DMS153 (cell line): ENCODE data around the gene TCF20.
A peak's percentile ranks its signal among the peaks of the same experiment; 100 is the strongest.

Experiments
- DNase-seq: peaks from one replicate; lab custom pipeline; 2025; lab: John Stamatoyannopoulos, UW

The TCF20 gene

GRCh38 chr22:42282252-42282942, 11.9 kb upstream of the TCF20 start:
- no peak for DNase-seq

- DNase-seq, result no peak
These were observed 11.3 kb upstream of the TCF20 start for GRCh38 chr22:42281706-42282251.

GRCh38 chr22:42281284-42281683, 10.8 kb upstream of the TCF20 start:
- no peak for DNase-seq

GRCh38 chr22:42280836-42281235, 10.4 kb upstream of the TCF20 start:
- no peak for DNase-seq

GRCh38 chr22:42280140-42280539, 9.7 kb upstream of the TCF20 start:
- DNase-seq, result no peak

- DNase-seq, result no peak
These were observed 9.1 kb upstream of the TCF20 start for GRCh38 chr22:42279425-42280020.

GRCh38 chr22:42277988-42278776, 7.7 kb upstream of the TCF20 start:
- peak; percentile 63 for DNase-seq

- DNase-seq, result no peak
These were observed 6.8 kb upstream of the TCF20 start for GRCh38 chr22:42277232-42277753.

- DNase-seq, result no peak
These were observed 5.5 kb upstream of the TCF20 start for GRCh38 chr22:42275970-42276369.

GRCh38 chr22:42275176-42275575, 4.7 kb upstream of the TCF20 start:
- DNase-seq, result no peak

- no peak for DNase-seq
These were observed 3.5 kb upstream of the TCF20 start for GRCh38 chr22:42273855-42274451.

- DNase-seq, result no peak
These were observed 2.1 kb upstream of the TCF20 start for GRCh38 chr22:42272431-42272999.

GRCh38 chr22:42271906-42272305, 1.5 kb upstream of the TCF20 start:
- DNase-seq, result no peak

GRCh38 chr22:42271191-42271813, 849 bp upstream of the TCF20 start:
- DNase-seq, result no peak

- DNase-seq, result no peak
These were observed 310 bp downstream of the TCF20 start for GRCh38 chr22:42270176-42270509.

GRCh38 chr22:42269432-42270175, 849 bp downstream of the TCF20 start:
- DNase-seq, result peak; percentile 44

GRCh38 chr22:42268852-42269410, 1.5 kb downstream of the TCF20 start:
- DNase-seq, result no peak

GRCh38 chr22:42265321-42265720, 5.1 kb downstream of the TCF20 start:
- no peak for DNase-seq

- DNase-seq, result no peak
These were observed 6.5 kb downstream of the TCF20 start for GRCh38 chr22:42263944-42264343.

- DNase-seq, result no peak
These were observed 7.5 kb downstream of the TCF20 start for GRCh38 chr22:42262964-42263363.
